Esophagus muscularis mucosa (tissue), 4 donors: ENCODE results near the gene FAM174B.

Experiments used
- CTCF ChIP-seq, 3 experiments: fragments of 200-600 bp in 2 of 3; fragments of 450-650 bp in 1 of 3; sonication (generic) in 2 of 3; IDR thresholded peaks; one replicate each; pipeline ENCODE4 v1.5.1; 2017 to 2019; ENCODE audit warnings: antibody characterized with exemption in 3 of 3, mild to moderate bottlenecking in 2 of 3, moderate library complexity in 1 of 3
- EP300 ChIP-seq: sonication (generic); formaldehyde crosslinking; IDR thresholded peaks from one replicate; pipeline ENCODE4 v1.6.1; 2017; ENCODE audit warnings: antibody characterized with exemption
- POLR2A ChIP-seq: fragments of 450-650 bp; IDR thresholded peaks from one replicate; pipeline ENCODE4 v1.6.1; 2017; ENCODE audit warnings: antibody characterized with exemption, moderate library complexity, mild to moderate bottlenecking, low read depth
- POLR2AphosphoS5 ChIP-seq, 2 donors: sonication (generic); formaldehyde crosslinking; IDR thresholded peaks; one replicate each; pipeline ENCODE4 v1.6.1; 2017; ENCODE audit warnings: antibody characterized with exemption in 2 of 2

GRCh38 chr15:92653366-92653765 lies 2.2 kb downstream of the FAM174B start:
- TF ChIP-seq CTCF (IDR thresholded peaks at IDR 0.05) (no peak), POLR2A (no peak), EP300 (no peak), POLR2AphosphoS5 (IDR thresholded peaks at IDR 0.05) (no peak)
